ENCODE data around the gene LIG3. TPM values are rescaled to one million over a fixed set of nuclear protein-coding genes. Genes with fewer than 3 reads are reported as not detected.

LIG3 gene
- total RNA-seq, 4 donors from 2014 or later: 9.8 to 44.5 (median 23.9) TPM

- Histone ChIP-seq H3K27ac (peak overlapping the region in 3 of 4 donors; percentile 75 to 77 (median 77)), H3K4me1 (peaks cover 27 to 59% (median 42%) of the 10 kb centered on the region in 4 donors), H3K9me3 (no peaks in the 10 kb centered on the region), H3K36me3 (no peaks in the 10 kb centered on the region), H3K27me3 (no peaks in the 10 kb centered on the region), H3K4me3 (no peak overlapping the region)
- in situ Hi-C loops (cut with MboI; ENCODE audit: low pct_ligation_motif_present in 1 of 4, low pct_unique_long_range_greater_than_20kb in 1 of 4, low sequenced_read_pairs in 3 of 4): no loop called here
- DNase-seq: no peak
- WGBS, 2 donors (ENCODE audit: low coverage in 1 of 2): 97 to 100% methylated on average over 2 of the region's 2 CpGs
- intact Hi-C loops (cut with DNase I; ENCODE audit: low total_unique reads): no loop called here
- no peak for TF ChIP-seq POLR2AphosphoS5 (IDR thresholded peaks at IDR 0.05)
- TF ChIP-seq POLR2A (IDR thresholded peaks at IDR 0.05): no peak
- TF ChIP-seq, protein P1, sequence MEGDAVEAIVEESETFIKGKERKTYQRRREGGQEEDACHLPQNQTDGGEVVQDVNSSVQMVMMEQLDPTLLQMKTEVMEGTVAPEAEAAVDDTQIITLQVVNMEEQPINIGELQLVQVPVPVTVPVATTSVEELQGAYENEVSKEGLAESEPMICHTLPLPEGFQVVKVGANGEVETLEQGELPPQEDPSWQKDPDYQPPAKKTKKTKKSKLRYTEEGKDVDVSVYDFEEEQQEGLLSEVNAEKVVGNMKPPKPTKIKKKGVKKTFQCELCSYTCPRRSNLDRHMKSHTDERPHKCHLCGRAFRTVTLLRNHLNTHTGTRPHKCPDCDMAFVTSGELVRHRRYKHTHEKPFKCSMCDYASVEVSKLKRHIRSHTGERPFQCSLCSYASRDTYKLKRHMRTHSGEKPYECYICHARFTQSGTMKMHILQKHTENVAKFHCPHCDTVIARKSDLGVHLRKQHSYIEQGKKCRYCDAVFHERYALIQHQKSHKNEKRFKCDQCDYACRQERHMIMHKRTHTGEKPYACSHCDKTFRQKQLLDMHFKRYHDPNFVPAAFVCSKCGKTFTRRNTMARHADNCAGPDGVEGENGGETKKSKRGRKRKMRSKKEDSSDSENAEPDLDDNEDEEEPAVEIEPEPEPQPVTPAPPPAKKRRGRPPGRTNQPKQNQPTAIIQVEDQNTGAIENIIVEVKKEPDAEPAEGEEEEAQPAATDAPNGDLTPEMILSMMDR (IDR thresholded peaks at IDR 0.05): no peak
- no peak for TF ChIP-seq EP300 (IDR thresholded peaks at IDR 0.05; ENCODE audit: low read depth)
Measured at GRCh38 chr17:35050170-35050569, 69.9 kb downstream of the LIG3 start.

DNA sequence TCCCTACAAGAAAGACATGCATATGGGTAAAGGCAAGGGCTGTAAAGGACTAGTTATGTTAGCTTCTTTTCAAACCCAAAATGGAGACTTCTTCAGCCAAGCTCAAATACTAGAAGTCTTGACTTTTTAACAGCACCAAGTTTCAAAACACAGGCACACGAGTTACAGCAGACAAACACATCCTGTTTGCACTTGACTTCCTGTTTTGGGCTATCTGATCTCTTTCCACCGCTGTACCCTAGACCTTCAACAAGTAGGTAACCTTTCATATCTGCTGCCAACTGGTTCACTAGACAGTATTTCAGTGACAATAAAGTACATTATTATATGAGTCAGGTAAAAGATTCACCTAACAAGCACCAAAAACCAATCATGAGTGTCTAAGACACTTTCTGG is 70.9 kb downstream of the LIG3 start:
- no peak for TF ChIP-seq POLR2A (IDR thresholded peaks at IDR 0.05)
- TF ChIP-seq, protein P1 (IDR thresholded peaks at IDR 0.05): no peak
- TF ChIP-seq POLR2AphosphoS5 (IDR thresholded peaks at IDR 0.05): peak in 1 of 3 donors; percentile 33
- no peak for TF ChIP-seq EP300 (IDR thresholded peaks at IDR 0.05; ENCODE audit: low read depth)
- WGBS, 2 donors (ENCODE audit: low coverage in 1 of 2): 6 to 17% methylated on average over 2 of the region's 2 CpGs
- Histone ChIP-seq H3K27ac (peak overlapping the region; percentile 67 to 77 (median 76)), H3K4me1 (peaks cover 24 to 49% (median 33%) of the 10 kb centered on the region in 4 donors), H3K4me3 (peak overlapping the region in 1 of 4 donors; percentile 0), H3K9me3 (no peaks in the 10 kb centered on the region), H3K36me3 (no peaks in the 10 kb centered on the region), H3K27me3 (no peaks in the 10 kb centered on the region)
- in situ Hi-C loops (cut with MboI; ENCODE audit: low pct_ligation_motif_present in 1 of 4, low pct_unique_long_range_greater_than_20kb in 1 of 4, low sequenced_read_pairs in 3 of 4) (no loop called here), intact Hi-C loops (cut with DNase I; ENCODE audit: low total_unique reads) (no loop called here)
- DNase-seq: peak; percentile 20

DNA sequence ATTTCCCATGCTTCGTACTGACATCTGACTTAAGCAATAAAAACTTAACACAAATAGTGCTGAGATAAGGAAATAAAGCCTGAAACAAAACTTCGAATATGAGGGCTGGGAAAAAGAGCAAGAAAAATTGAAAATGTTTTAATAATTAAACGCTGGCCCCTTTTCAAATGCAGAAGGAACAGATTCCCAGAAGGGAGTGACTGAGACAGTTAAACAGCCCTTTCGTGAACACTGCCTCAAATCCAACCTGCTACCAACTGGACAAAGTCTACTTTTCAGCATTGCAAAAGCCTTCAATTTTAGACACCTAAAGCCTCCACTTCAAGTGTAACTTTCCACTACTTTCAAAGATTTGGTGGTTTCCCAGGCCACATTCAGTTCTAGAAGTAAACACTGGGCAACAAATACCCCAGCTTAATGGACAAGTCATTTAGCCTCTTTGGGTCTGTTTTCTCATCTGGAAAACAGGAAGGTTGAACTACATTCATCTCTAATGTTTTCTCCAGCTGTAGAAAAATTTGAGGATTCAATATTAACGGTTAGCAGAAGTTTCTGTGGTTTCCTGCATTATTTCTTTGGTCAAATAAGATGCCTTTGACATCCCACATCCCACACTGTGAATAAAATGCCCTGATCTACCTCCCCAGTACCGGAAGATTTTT is 71.4 kb downstream of the LIG3 start:
- Histone ChIP-seq H3K36me3 (no peaks in the 10 kb centered on the region), H3K4me3 (peak overlapping the region in 1 of 4 donors; percentile 0), H3K27ac (peak overlapping the region; percentile 67 to 77 (median 76)), H3K27me3 (no peaks in the 10 kb centered on the region), H3K9me3 (no peaks in the 10 kb centered on the region), H3K4me1 (peaks cover 22 to 44% (median 32%) of the 10 kb centered on the region in 4 donors)
- no peak for TF ChIP-seq POLR2A (IDR thresholded peaks at IDR 0.05)
- TF ChIP-seq POLR2AphosphoS5 (IDR thresholded peaks at IDR 0.05): no peak
- TF ChIP-seq, protein P1 (IDR thresholded peaks at IDR 0.05): no peak
- no peak for TF ChIP-seq EP300 (IDR thresholded peaks at IDR 0.05; ENCODE audit: low read depth)
- 22 to 23% methylated on average over 5 to 6 of the region's 6 CpGs for WGBS, 2 donors (ENCODE audit: low coverage in 1 of 2)
- intact Hi-C loops (cut with DNase I; ENCODE audit: low total_unique reads) (no loop called here), in situ Hi-C loops (cut with MboI; ENCODE audit: low pct_ligation_motif_present in 1 of 4, low pct_unique_long_range_greater_than_20kb in 1 of 4, low sequenced_read_pairs in 3 of 4) (no loop called here)
- no peak for DNase-seq

DNA sequence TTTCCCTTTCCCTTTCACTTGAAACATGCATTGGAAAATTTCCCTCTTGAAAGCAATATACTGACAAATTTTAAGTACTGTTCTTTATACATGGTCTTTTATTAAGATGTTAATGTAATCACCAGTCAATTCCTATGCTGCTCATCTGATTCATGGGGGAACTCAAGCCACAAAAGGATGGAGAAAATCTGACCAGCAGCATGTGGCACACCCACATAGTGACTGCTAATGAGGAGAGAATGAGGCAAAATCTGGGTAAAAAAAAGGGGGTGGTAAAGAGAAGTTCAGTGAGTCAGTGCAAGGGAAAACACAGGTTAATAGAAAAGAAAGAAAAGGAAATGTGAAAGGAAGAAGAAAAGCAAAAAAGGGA is 71.9 kb downstream of the LIG3 start:
- no peaks in the 10 kb centered on the region for H3K36me3 ChIP-seq
- no peaks in the 10 kb centered on the region for H3K9me3 ChIP-seq
- H3K27ac ChIP-seq: peak overlapping the region; percentile 67 to 77 (median 76)
- DNase-seq: no peak
- peaks cover 22 to 38% (median 31%) of the 10 kb centered on the region in 4 donors for H3K4me1 ChIP-seq
- H3K27me3 ChIP-seq: no peaks in the 10 kb centered on the region
- in situ Hi-C loops (cut with MboI; ENCODE audit: low pct_ligation_motif_present in 1 of 4, low pct_unique_long_range_greater_than_20kb in 1 of 4, low sequenced_read_pairs in 3 of 4) (no loop called here), intact Hi-C loops (cut with DNase I; ENCODE audit: low total_unique reads) (no loop called here)
- no peak overlapping the region for H3K4me3 ChIP-seq
- no peak for TF ChIP-seq POLR2AphosphoS5 (IDR thresholded peaks at IDR 0.05)
- TF ChIP-seq POLR2A (IDR thresholded peaks at IDR 0.05): no peak
- TF ChIP-seq EP300 (IDR thresholded peaks at IDR 0.05; ENCODE audit: low read depth): no peak
- TF ChIP-seq, protein P1 (IDR thresholded peaks at IDR 0.05): no peak
